ENCODE results near the gene ATP8B1. TPM values are rescaled to one million over a fixed set of nuclear protein-coding genes. Genes with fewer than 3 reads are reported as not detected.
A peak's percentile ranks its signal among the peaks of the same experiment; 100 is the strongest.

The ATP8B1 gene
- total RNA-seq, 4 donors from 2014 or later, result 120 to 321 (median 252) TPM

DNA sequence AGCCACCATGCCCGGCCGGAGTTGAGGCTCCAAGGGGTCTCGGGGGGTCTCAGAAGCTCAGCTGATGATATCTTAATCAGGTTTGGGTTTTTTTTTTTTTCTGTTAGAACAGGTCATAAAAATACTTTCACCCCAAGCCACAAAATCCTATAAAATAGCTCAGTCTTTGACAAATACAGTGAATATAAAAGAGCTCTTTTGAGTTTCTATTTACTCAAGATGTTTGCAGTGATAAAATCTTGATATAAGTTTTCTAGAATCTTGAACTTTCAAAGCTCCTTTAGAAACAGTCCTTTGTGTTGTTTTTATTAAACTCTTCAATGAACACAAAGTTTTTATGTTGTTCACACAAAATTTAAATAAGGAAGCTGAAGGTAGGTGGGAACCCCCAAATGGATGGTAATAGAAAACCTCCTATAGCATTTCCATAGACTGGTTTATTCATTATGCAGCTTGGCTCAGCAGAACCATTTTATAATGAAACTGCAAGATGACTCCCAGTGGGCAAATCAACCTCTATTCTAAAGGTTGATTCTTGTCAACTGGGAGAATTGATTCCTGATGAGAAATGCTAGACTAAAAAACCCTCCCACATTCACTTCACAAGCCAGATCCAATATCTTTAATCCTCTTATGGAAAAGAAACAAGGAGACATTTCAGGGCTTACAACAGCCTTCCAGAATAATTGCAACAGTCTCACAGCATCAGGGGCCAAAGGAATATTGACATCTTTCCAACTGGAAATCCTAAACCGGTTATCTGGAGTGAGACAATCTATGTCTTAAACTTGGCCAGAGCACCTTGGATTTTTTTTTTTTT lies 167.9 kb downstream of the ATP8B1 start:
- Histone ChIP-seq H3K36me3 (no peaks in the 10 kb centered on the region), H3K9me3 (no peaks in the 10 kb centered on the region), H3K27ac (no peak overlapping the region), H3K4me3 (no peak overlapping the region), H3K4me1 (peaks cover 0 to 20% (median 7%) of the 10 kb centered on the region in 4 donors), H3K27me3 (no peaks in the 10 kb centered on the region)
- in situ Hi-C loops (cut with MboI; ENCODE audit: low pct_ligation_motif_present in 1 of 4, low pct_unique_long_range_greater_than_20kb in 1 of 4, low sequenced_read_pairs in 3 of 4), result loop anchor here in 1 of 4 donors (25.0 kb wide), 1 partner anchor 102 kb away; no protein-coding TSS in a partner anchor
- TF ChIP-seq POLR2A (IDR thresholded peaks at IDR 0.05), result no peak
- no peak for TF ChIP-seq POLR2AphosphoS5 (IDR thresholded peaks at IDR 0.05)
- TF ChIP-seq, protein P1, sequence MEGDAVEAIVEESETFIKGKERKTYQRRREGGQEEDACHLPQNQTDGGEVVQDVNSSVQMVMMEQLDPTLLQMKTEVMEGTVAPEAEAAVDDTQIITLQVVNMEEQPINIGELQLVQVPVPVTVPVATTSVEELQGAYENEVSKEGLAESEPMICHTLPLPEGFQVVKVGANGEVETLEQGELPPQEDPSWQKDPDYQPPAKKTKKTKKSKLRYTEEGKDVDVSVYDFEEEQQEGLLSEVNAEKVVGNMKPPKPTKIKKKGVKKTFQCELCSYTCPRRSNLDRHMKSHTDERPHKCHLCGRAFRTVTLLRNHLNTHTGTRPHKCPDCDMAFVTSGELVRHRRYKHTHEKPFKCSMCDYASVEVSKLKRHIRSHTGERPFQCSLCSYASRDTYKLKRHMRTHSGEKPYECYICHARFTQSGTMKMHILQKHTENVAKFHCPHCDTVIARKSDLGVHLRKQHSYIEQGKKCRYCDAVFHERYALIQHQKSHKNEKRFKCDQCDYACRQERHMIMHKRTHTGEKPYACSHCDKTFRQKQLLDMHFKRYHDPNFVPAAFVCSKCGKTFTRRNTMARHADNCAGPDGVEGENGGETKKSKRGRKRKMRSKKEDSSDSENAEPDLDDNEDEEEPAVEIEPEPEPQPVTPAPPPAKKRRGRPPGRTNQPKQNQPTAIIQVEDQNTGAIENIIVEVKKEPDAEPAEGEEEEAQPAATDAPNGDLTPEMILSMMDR (IDR thresholded peaks at IDR 0.05), result no peak
- no peak for TF ChIP-seq EP300 (IDR thresholded peaks at IDR 0.05; ENCODE audit: low read depth)
- DNase-seq, result no peak
- 14 to 40% methylated on average over 1 to 4 of the region's 4 CpGs for WGBS, 2 donors (ENCODE audit: low coverage in 1 of 2)
- intact Hi-C loops (cut with DNase I; ENCODE audit: low total_unique reads), result no loop called here

GRCh38 chr18:57631697-57632096 lies 171.4 kb downstream of the ATP8B1 start:
- in situ Hi-C loops (cut with MboI; ENCODE audit: low pct_ligation_motif_present in 1 of 4, low pct_unique_long_range_greater_than_20kb in 1 of 4, low sequenced_read_pairs in 3 of 4), result loop anchor here in 1 of 4 donors (25.0 kb wide), 1 partner anchor 106 kb away; no protein-coding TSS in a partner anchor
- Histone ChIP-seq H3K36me3 (no peaks in the 10 kb centered on the region), H3K27me3 (no peaks in the 10 kb centered on the region), H3K4me1 (peaks cover 0 to 26% (median 7%) of the 10 kb centered on the region in 4 donors), H3K4me3 (no peak overlapping the region), H3K9me3 (no peaks in the 10 kb centered on the region), H3K27ac (no peak overlapping the region)
- no peak for TF ChIP-seq POLR2A (IDR thresholded peaks at IDR 0.05)
- TF ChIP-seq, protein P1 (IDR thresholded peaks at IDR 0.05), result no peak
- no peak for TF ChIP-seq EP300 (IDR thresholded peaks at IDR 0.05; ENCODE audit: low read depth)
- no peak for TF ChIP-seq POLR2AphosphoS5 (IDR thresholded peaks at IDR 0.05)
- intact Hi-C loops (cut with DNase I; ENCODE audit: low total_unique reads), result no loop called here
- DNase-seq, result no peak
- WGBS, 2 donors (ENCODE audit: low coverage in 1 of 2), result 75 to 85% methylated on average over 2 of the region's 2 CpGs

GRCh38 chr18:57630754-57631595 lies 172.1 kb downstream of the ATP8B1 start:
- Histone ChIP-seq H3K9me3 (no peaks in the 10 kb centered on the region), H3K4me1 (peaks cover 0 to 26% (median 7%) of the 10 kb centered on the region in 4 donors), H3K27me3 (no peaks in the 10 kb centered on the region), H3K4me3 (peak overlapping the region; percentile 50 to 70 (median 61)), H3K36me3 (no peaks in the 10 kb centered on the region), H3K27ac (peak overlapping the region; percentile 79 to 88 (median 85))
- DNase-seq, result no peak
- WGBS, 2 donors (ENCODE audit: low coverage in 1 of 2), result 44 to 70% methylated on average over 7 to 13 of the region's 13 CpGs
- TF ChIP-seq POLR2AphosphoS5 (IDR thresholded peaks at IDR 0.05), result no peak
- no peak for TF ChIP-seq EP300 (IDR thresholded peaks at IDR 0.05; ENCODE audit: low read depth)
- no peak for TF ChIP-seq POLR2A (IDR thresholded peaks at IDR 0.05)
- TF ChIP-seq, protein P1 (IDR thresholded peaks at IDR 0.05), result no peak
- intact Hi-C loops (cut with DNase I; ENCODE audit: low total_unique reads) (no loop called here), in situ Hi-C loops (cut with MboI; ENCODE audit: low pct_ligation_motif_present in 1 of 4, low pct_unique_long_range_greater_than_20kb in 1 of 4, low sequenced_read_pairs in 3 of 4) (loop anchor here in 1 of 4 donors (25.0 kb wide), 1 partner anchor 106 kb away; no protein-coding TSS in a partner anchor)

Data from transverse colon (tissue), 4 donors.